CD4-positive, CD25-positive, alpha-beta regulatory T cell (primary cell): Measurements from ENCODE around the gene SESN3. TPM values are rescaled to one million over a fixed set of nuclear protein-coding genes. Genes with fewer than 3 reads are reported as not detected.
"Not testable (repeated sequence)": the region's sequence is repeated elsewhere in the genome, so short reads cannot be mapped to it uniquely, and the experiment has no call there.

Experiments used
- ATAC-seq, 2 donors: fragments of 150-1000 bp; cut with Tn5 transposase; one replicate each; pipeline ENCODE4 v1.10.0; 2021; ENCODE audit warnings: low read depth in 2 of 2, moderate number of reproducible peaks in 2 of 2, moderate library complexity in 1 of 2
- DNase-seq, 3 donors: peaks; one replicate each; pipeline versions ENCODE4 v3.0.0 to v3.0.0-alpha.2; 2012 to 2022; ENCODE audit warnings: mixed read lengths in 1 of 3
- H3K27ac ChIP-seq: one replicate; pipeline ENCODE4 v1.7.0; 2013; ENCODE audit warnings: mild to moderate bottlenecking, low read length; ENCODE audit not compliant: insufficient read depth, poor library complexity, severe bottlenecking
- H3K27me3 ChIP-seq: one replicate; pipeline ENCODE4 v1.7.0; 2013; ENCODE audit warnings: low read length; ENCODE audit not compliant: control insufficient read depth, insufficient read depth
- H3K36me3 ChIP-seq: one replicate; pipeline ENCODE4 v1.7.0; 2013; ENCODE audit warnings: mild to moderate bottlenecking, low read length, moderate library complexity; ENCODE audit not compliant: control insufficient read depth, insufficient read depth
- H3K4me1 ChIP-seq: 2 replicates; pipeline ENCODE4 v1.7.0; 2013; ENCODE audit warnings: mild to moderate bottlenecking, low read length; ENCODE audit not compliant: insufficient read depth, control insufficient read depth, poor library complexity, severe bottlenecking
- H3K4me3 ChIP-seq: one replicate; pipeline ENCODE4 v1.7.0; 2013; ENCODE audit warnings: low read depth, mild to moderate bottlenecking, low read length, moderate library complexity
- H3K9me3 ChIP-seq, 2 experiments: 1 replicate in 1 of 2; 2 replicates in 1 of 2; pipeline ENCODE4 v1.7.0; 2013; ENCODE audit warnings: low read length in 2 of 2, mild to moderate bottlenecking in 1 of 2, moderate library complexity in 1 of 2; ENCODE audit not compliant: control insufficient read depth in 2 of 2
- H3K27ac Mint-ChIP-seq, 3 donors: one replicate each; pipeline ENCODE4 v1.8.0; 2020 to 2022; ENCODE audit warnings: mild to moderate bottlenecking in 3 of 3, mixed read lengths in 3 of 3, moderate library complexity in 2 of 3
- H3K27me3 Mint-ChIP-seq: one replicate; pipeline ENCODE4 v1.8.0; 2022; ENCODE audit warnings: mild to moderate bottlenecking, mixed read lengths
- H3K36me3 Mint-ChIP-seq: one replicate; pipeline ENCODE4 v1.8.0; 2020; ENCODE audit warnings: mixed read lengths
- H3K4me1 Mint-ChIP-seq, 4 donors: one replicate each; pipeline ENCODE4 v1.8.0; 2020 to 2022; ENCODE audit warnings: mixed read lengths in 4 of 4, mild to moderate bottlenecking in 1 of 4
- H3K4me3 Mint-ChIP-seq, 4 donors: one replicate each; pipeline ENCODE4 v1.8.0; 2020 to 2022; ENCODE audit warnings: mild to moderate bottlenecking in 4 of 4, mixed read lengths in 4 of 4, moderate library complexity in 3 of 4
- H3K9me3 Mint-ChIP-seq, 7 donors: one replicate each; pipeline ENCODE4 v1.8.0; 2020 to 2022; ENCODE audit warnings: mixed read lengths in 7 of 7, mild to moderate bottlenecking in 3 of 7, moderate library complexity in 2 of 7
- polyA plus RNA-seq, 4 donors: library from polyadenylated mRNA; unstranded; fragments of 300-500 nt; fragmentation: Illumina TruSeq; gene quantifications; one replicate each; pipeline ENCODE4 v1.2.3, GENCODE V29; 2021
- total RNA-seq: library from RNA; stranded (reverse); gene quantifications from one replicate; pipeline ENCODE4 v1.2.3, GENCODE V29; 2022

The SESN3 gene
- total and polyA plus RNA-seq, 5 donors from 2014 or later = 4.2 to 73.3 (median 7.4) TPM

- DNase-seq (no peak), ATAC-seq (no peak)
- Mint-ChIP-seq H3K27me3 (peaks cover 4% of the 10 kb centered on the region), H3K4me3 (peak overlapping the region in 3 of 4 donors; percentile 86 to 99 (median 98)), H3K36me3 (peaks cover 12% of the 10 kb centered on the region), H3K9me3 (no peaks in the 10 kb centered on the region), H3K27ac (peak overlapping the region in 1 of 3 donors; percentile 17), H3K4me1 (peaks cover 35 to 71% (median 50%) of the 10 kb centered on the region in 4 donors)
- Histone ChIP-seq H3K27ac (no peak overlapping the region), H3K27me3 (no peaks in the 10 kb centered on the region), H3K36me3 (peaks cover 5% of the 10 kb centered on the region), H3K4me3 (peak overlapping the region; percentile 97), H3K9me3 (no peaks in the 10 kb centered on the region), H3K4me1 (peaks cover 41% of the 10 kb centered on the region)
These were observed 2.8 kb downstream of the SESN3 start for GRCh38 chr11:95228081-95228749.

DNA sequence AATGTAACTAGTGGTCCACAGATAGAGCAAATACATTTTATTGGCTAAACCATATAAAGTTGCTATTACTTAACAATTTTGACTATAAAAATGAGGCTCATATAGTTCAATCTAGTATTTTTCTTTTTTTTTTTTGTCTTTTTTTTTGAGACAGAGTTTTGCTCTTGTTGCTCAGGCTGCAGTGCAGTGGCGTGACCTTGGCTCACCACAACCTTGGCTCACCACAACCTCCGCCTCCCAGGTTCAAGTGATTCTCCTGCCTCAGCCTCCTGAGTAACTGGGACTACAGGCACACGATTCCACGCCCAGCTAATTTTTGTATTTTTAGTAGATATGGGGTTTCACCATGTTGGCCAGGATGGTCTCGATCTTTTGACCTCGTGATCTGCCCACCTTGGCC, 3.9 kb downstream of the SESN3 start:
- peak overlapping the region in 3 of 4 donors; percentile 86 to 99 (median 98) for H3K4me3 Mint-ChIP-seq
- H3K9me3 Mint-ChIP-seq, H3K9me3 ChIP-seq, H3K27me3 ChIP-seq, H3K36me3 ChIP-seq, H3K27me3 Mint-ChIP-seq, ATAC-seq: not testable (repeated sequence)
- peak overlapping the region in 2 of 3 donors; percentile 83 for H3K27ac Mint-ChIP-seq
- peaks cover 13% of the 10 kb centered on the region for H3K36me3 Mint-ChIP-seq
- peak overlapping the region; percentile 97 for H3K4me3 ChIP-seq
- H3K27ac ChIP-seq = peak overlapping the region; percentile 19
- peaks cover 36% of the 10 kb centered on the region for H3K4me1 ChIP-seq
- DNase-seq = peak in 2 of 3 donors; percentile 21 to 52
- peaks cover 29 to 74% (median 50%) of the 10 kb centered on the region in 4 donors for H3K4me1 Mint-ChIP-seq

GRCh38 chr11:95222817-95223216, 8.2 kb downstream of the SESN3 start:
- peak overlapping the region; percentile 11 for H3K27ac ChIP-seq

DNA sequence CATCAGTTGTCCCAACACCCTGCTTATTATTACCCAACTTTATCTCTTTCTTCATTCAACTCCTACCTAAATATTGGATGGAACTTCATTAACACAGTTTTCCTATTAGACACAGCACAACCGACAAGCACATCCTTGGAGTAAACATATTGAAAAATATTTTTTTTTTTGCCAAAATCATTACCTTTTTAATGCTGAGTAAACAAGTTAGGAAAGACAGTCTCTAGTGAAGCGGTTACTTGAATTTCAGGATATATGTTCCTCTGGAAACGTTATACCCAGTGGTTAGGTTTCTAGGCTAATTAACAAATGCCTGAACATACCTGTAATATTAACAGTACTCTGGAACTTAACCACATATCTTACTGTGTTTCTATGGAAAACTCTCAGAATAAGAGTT, 11.4 kb downstream of the SESN3 start:
- no peaks in the 10 kb centered on the region for H3K27me3 Mint-ChIP-seq
- Histone ChIP-seq H3K27ac (no peak overlapping the region), H3K4me3 (no peak overlapping the region), H3K4me1 (peaks cover 17% of the 10 kb centered on the region), H3K27me3 (no peaks in the 10 kb centered on the region), H3K9me3 (no peaks in the 10 kb centered on the region), H3K36me3 (peaks cover 11% of the 10 kb centered on the region)
- H3K9me3 Mint-ChIP-seq = no peaks in the 10 kb centered on the region
- H3K4me1 Mint-ChIP-seq = peaks cover 36 to 73% (median 58%) of the 10 kb centered on the region in 4 donors
- ATAC-seq = no peak
- H3K27ac Mint-ChIP-seq = no peak overlapping the region
- peaks cover 16% of the 10 kb centered on the region for H3K36me3 Mint-ChIP-seq
- DNase-seq = no peak
- H3K4me3 Mint-ChIP-seq = peak overlapping the region in 1 of 4 donors; percentile 32

More at GRCh38 chr11:95222817-95223216, 8.2 kb downstream of the SESN3 start:
- DNase-seq (peak in 1 of 3 donors; percentile 37), ATAC-seq (peak; percentile 69 to 83)
- peak overlapping the region; percentile 33 for H3K4me3 ChIP-seq
- H3K9me3 ChIP-seq = no peaks in the 10 kb centered on the region
- peaks cover 44 to 81% (median 64%) of the 10 kb centered on the region in 4 donors for H3K4me1 Mint-ChIP-seq
- peak overlapping the region in 1 of 4 donors; percentile 19 for H3K4me3 Mint-ChIP-seq
- H3K36me3 Mint-ChIP-seq = peaks cover 19% of the 10 kb centered on the region
- H3K27me3 Mint-ChIP-seq = no peaks in the 10 kb centered on the region
- H3K36me3 ChIP-seq = peaks cover 9% of the 10 kb centered on the region
- peaks cover 19% of the 10 kb centered on the region for H3K4me1 ChIP-seq
- H3K27ac Mint-ChIP-seq = peak overlapping the region in 2 of 3 donors; percentile 18 to 48
- H3K9me3 Mint-ChIP-seq = no peaks in the 10 kb centered on the region
- no peaks in the 10 kb centered on the region for H3K27me3 ChIP-seq

DNA sequence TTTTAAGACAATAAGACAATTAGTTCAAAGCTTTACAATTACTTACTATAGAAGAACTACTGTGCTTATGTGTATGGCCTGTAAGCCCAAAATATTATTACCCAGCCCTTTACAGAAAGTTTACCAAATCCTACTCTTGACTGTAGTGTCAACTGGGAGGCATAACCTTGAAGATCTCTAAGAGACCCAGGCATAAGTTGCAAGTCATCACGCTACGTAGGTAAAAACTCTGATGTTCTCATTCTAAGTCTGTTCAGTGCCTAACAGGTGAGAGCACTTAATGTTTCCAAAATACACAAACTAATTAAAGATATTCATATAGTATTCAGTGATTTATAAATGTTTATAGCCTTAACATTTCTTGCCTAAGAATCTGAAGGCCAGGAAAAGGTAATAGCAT, 12.9 kb downstream of the SESN3 start:
- Histone ChIP-seq H3K4me3 (no peak overlapping the region), H3K9me3 (no peaks in the 10 kb centered on the region), H3K36me3 (peaks cover 12% of the 10 kb centered on the region), H3K4me1 (peaks cover 19% of the 10 kb centered on the region), H3K27ac (no peak overlapping the region), H3K27me3 (no peaks in the 10 kb centered on the region)
- H3K36me3 Mint-ChIP-seq = peaks cover 7% of the 10 kb centered on the region
- H3K4me1 Mint-ChIP-seq = peaks cover 31 to 70% (median 54%) of the 10 kb centered on the region in 4 donors
- no peaks in the 10 kb centered on the region for H3K9me3 Mint-ChIP-seq
- H3K4me3 Mint-ChIP-seq = no peak overlapping the region
- DNase-seq (no peak), ATAC-seq (no peak)
- peak overlapping the region in 1 of 3 donors; percentile 48 for H3K27ac Mint-ChIP-seq
- H3K27me3 Mint-ChIP-seq = no peaks in the 10 kb centered on the region

DNA sequence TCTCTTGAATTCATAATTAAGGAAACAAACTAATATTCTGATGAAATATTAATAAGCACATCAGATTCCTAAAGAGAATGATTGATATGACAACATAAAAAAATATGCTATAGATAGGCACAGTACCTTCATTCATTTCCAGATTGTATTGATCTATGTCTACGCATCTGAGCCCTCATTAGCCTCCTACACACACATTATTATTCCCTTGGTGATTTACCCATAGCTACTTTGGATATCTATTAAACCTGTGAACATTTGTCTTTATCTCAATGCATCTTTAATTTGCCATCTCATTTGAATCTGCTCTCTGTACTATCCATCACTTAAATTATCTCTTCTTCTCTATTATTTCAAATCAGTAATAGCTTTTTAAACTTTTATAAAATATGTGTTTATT, 18.4 kb downstream of the SESN3 start:
- Mint-ChIP-seq H3K27me3 (no peaks in the 10 kb centered on the region), H3K36me3 (peaks cover 19% of the 10 kb centered on the region), H3K27ac (peak overlapping the region in 2 of 3 donors; percentile 23 to 28), H3K4me3 (peak overlapping the region in 1 of 4 donors; percentile 68), H3K4me1 (peaks cover 28 to 66% (median 48%) of the 10 kb centered on the region in 4 donors), H3K9me3 (peaks cover 0 to 6% (median 3%) of the 10 kb centered on the region in 7 donors)
- ATAC-seq (no peak), DNase-seq (no peak)
- peaks cover 12% of the 10 kb centered on the region for H3K4me1 ChIP-seq
- peaks cover 17% of the 10 kb centered on the region for H3K36me3 ChIP-seq
- no peak overlapping the region for H3K4me3 ChIP-seq
- peak overlapping the region; percentile 14 for H3K27ac ChIP-seq
- no peaks in the 10 kb centered on the region for H3K27me3 ChIP-seq
- H3K9me3 ChIP-seq = no peaks in the 10 kb centered on the region

DNA sequence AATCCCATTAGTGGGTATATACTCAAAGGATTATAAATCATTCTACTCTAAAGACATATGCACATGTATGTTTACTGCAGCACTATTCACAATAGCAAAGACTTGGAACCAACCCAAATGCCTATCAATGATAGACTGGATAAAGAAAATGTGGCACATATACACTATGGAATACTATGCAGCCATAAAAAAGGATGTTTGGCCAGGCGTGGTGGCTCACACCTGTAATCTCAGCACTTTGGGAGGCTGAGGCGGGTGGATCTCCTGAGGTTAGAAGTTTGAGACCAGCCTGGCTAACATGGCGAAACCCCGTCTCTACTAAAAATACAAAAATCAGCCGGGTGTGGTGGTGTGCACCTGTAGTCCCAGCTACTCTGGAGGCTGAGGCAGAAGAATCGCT, 21.5 kb downstream of the SESN3 start:
- H3K4me3 Mint-ChIP-seq = peak overlapping the region in 1 of 4 donors; percentile 38
- H3K27me3 ChIP-seq, H3K4me3 ChIP-seq, ATAC-seq, H3K9me3 ChIP-seq, H3K27ac ChIP-seq, DNase-seq, H3K27me3 Mint-ChIP-seq, H3K9me3 Mint-ChIP-seq, H3K27ac Mint-ChIP-seq: not testable (repeated sequence)
- H3K4me1 Mint-ChIP-seq = peaks cover 36 to 73% (median 54%) of the 10 kb centered on the region in 4 donors
- peaks cover 14% of the 10 kb centered on the region for H3K36me3 ChIP-seq
- H3K36me3 Mint-ChIP-seq = peaks cover 37% of the 10 kb centered on the region
- H3K4me1 ChIP-seq = peaks cover 12% of the 10 kb centered on the region
